Prostate gland (tissue), 2 donors: ENCODE measurements around the gene KRT2.

Experiments
- CTCF ChIP-seq, 4 experiments: fragments of 200-600 bp in 2 of 4; fragments of 450-650 bp in 2 of 4; sonication (generic) in 2 of 4; IDR thresholded peaks; 1 replicate in 3 of 4; 2 replicates in 1 of 4; pipeline ENCODE4 v1.5.1; 2016 to 2019; ENCODE audit warnings: antibody characterized with exemption in 4 of 4, mild to moderate bottlenecking in 2 of 4, moderate library complexity in 2 of 4
- POLR2A ChIP-seq: fragments of 450-650 bp; IDR thresholded peaks from one replicate; pipeline ENCODE4 v1.6.1; 2016; ENCODE audit warnings: antibody characterized with exemption, mild to moderate bottlenecking
- POLR2AphosphoS5 ChIP-seq: sonication (generic); formaldehyde crosslinking; IDR thresholded peaks from one replicate; pipeline ENCODE4 v1.6.1; 2017; ENCODE audit warnings: antibody characterized with exemption

- TF ChIP-seq CTCF (IDR thresholded peaks at IDR 0.05) (no peak), POLR2A (no peak), POLR2AphosphoS5 (no peak)
Observed at GRCh38 chr12:52645982-52646381, 6.0 kb downstream of the KRT2 start.
